Vagina (tissue), 2 donors: ENCODE measurements around the gene ARHGAP26. TPM values are rescaled to one million over a fixed set of nuclear protein-coding genes. Genes with fewer than 3 reads are reported as not detected.

Experiments
- DNase-seq, 2 donors: peaks; one replicate each; pipeline ENCODE4 v3.0.0-alpha.2; 2017; ENCODE audit errors: extremely low spot score in 2 of 2
- H3K27ac ChIP-seq: fragments of 200-600 bp; sonication (generic); one replicate; pipeline ENCODE4 v1.5.1; 2019
- H3K27me3 ChIP-seq: fragments of 200-600 bp; sonication (generic); one replicate; pipeline ENCODE4 v1.5.1; 2019
- H3K36me3 ChIP-seq, 2 donors: fragments of 200-600 bp; sonication (generic); one replicate each; pipeline ENCODE4 v1.5.1; 2017 to 2019
- H3K4me1 ChIP-seq: fragments of 200-600 bp; sonication (generic); one replicate; pipeline ENCODE4 v1.5.1; 2019
- H3K4me3 ChIP-seq, 2 donors: fragments of 200-600 bp; sonication (generic); 1 replicate in 1 of 2; 2 replicates in 1 of 2; pipeline ENCODE4 v1.5.1; 2016 to 2019
- H3K9me3 ChIP-seq: fragments of 200-600 bp; sonication (generic); one replicate; pipeline ENCODE4 v1.5.1; 2019
- CTCF ChIP-seq, 3 experiments: fragments of 450-650 bp in 2 of 3; fragments of 200-600 bp in 1 of 3; sonication (generic) in 1 of 3; IDR thresholded peaks; one replicate each; pipeline ENCODE4 v1.5.1; 2017 to 2019; ENCODE audit warnings: antibody characterized with exemption in 3 of 3, mild to moderate bottlenecking in 2 of 3, moderate library complexity in 2 of 3
- POLR2A ChIP-seq, 2 donors: fragments of 450-650 bp; IDR thresholded peaks; one replicate each; pipeline ENCODE4 v1.6.1; 2017; ENCODE audit warnings: antibody characterized with exemption in 2 of 2, mild to moderate bottlenecking in 2 of 2, moderate library complexity in 2 of 2
- POLR2AphosphoS5 ChIP-seq, 2 donors: sonication (generic); formaldehyde crosslinking; IDR thresholded peaks; one replicate each; pipeline ENCODE4 v1.9.0; 2017; ENCODE audit warnings: antibody characterized with exemption in 2 of 2, mild to moderate bottlenecking in 2 of 2, low read depth in 1 of 2; ENCODE audit not compliant: insufficient read depth in 1 of 2
- intact Hi-C: fragments of 100-400 bp; cut with DNase I; formaldehyde crosslinking; loops from one replicate; pipeline ENCODE4 v1.15.1; 2023
- total RNA-seq: library from RNA; depleted of rRNA; stranded (reverse); fragments of >200 nt; gene quantifications from one replicate; pipeline ENCODE4 v1.2.3, GENCODE V29; 2016

Gene ARHGAP26
- total RNA-seq, 1 donor from 2014 or later: 42.5 TPM

GRCh38 chr5:143205386-143205785 lies 435.2 kb downstream of the ARHGAP26 start:
- DNase-seq: no peak
- no peak overlapping the region for H3K27ac ChIP-seq
- H3K4me3 ChIP-seq: no peak overlapping the region
- H3K27me3 ChIP-seq: no peaks in the 10 kb centered on the region
- no peaks in the 10 kb centered on the region for H3K9me3 ChIP-seq
- intact Hi-C loops: no loop called here
- H3K36me3 ChIP-seq: no peaks in the 10 kb centered on the region
- H3K4me1 ChIP-seq: peaks cover 13% of the 10 kb centered on the region
- TF ChIP-seq CTCF (IDR thresholded peaks at IDR 0.05) (no peak), POLR2AphosphoS5 (IDR thresholded peaks at IDR 0.05; ENCODE audit: insufficient read depth in 1 of 2, low read depth in 1 of 2) (peak in 1 of 2 donors; percentile 27)

GRCh38 chr5:143205883-143206195 lies 435.7 kb downstream of the ARHGAP26 start:
- H3K27ac ChIP-seq: no peak overlapping the region

GRCh38 chr5:143206196-143207053 lies 436.2 kb downstream of the ARHGAP26 start:
- Histone ChIP-seq H3K4me3 (no peak overlapping the region), H3K27ac (no peak overlapping the region), H3K9me3 (no peaks in the 10 kb centered on the region), H3K36me3 (no peaks in the 10 kb centered on the region), H3K27me3 (no peaks in the 10 kb centered on the region), H3K4me1 (peaks cover 13% of the 10 kb centered on the region)
- intact Hi-C loops: no loop called here
- TF ChIP-seq CTCF (IDR thresholded peaks at IDR 0.05): no peak
- no peak for TF ChIP-seq POLR2A (IDR thresholded peaks at IDR 0.05)
- no peak for TF ChIP-seq POLR2AphosphoS5 (IDR thresholded peaks at IDR 0.05; ENCODE audit: insufficient read depth in 1 of 2, low read depth in 1 of 2)
- no peak for DNase-seq

More at GRCh38 chr5:143205883-143206195, 435.7 kb downstream of the ARHGAP26 start:
- Histone ChIP-seq H3K27me3 (no peaks in the 10 kb centered on the region), H3K36me3 (no peaks in the 10 kb centered on the region), H3K4me1 (peaks cover 13% of the 10 kb centered on the region), H3K4me3 (no peak overlapping the region), H3K9me3 (no peaks in the 10 kb centered on the region)
- intact Hi-C loops: no loop called here
- no peak for DNase-seq
- TF ChIP-seq POLR2A (IDR thresholded peaks at IDR 0.05): no peak
- TF ChIP-seq CTCF (IDR thresholded peaks at IDR 0.05): no peak
- TF ChIP-seq POLR2AphosphoS5 (IDR thresholded peaks at IDR 0.05; ENCODE audit: insufficient read depth in 1 of 2, low read depth in 1 of 2): no peak

- H3K27ac ChIP-seq: no peak overlapping the region
These were observed 436.9 kb downstream of the ARHGAP26 start for GRCh38 chr5:143207058-143207457.

More at GRCh38 chr5:143207058-143207457, 436.9 kb downstream of the ARHGAP26 start:
- no peak overlapping the region for H3K4me3 ChIP-seq
- TF ChIP-seq CTCF (IDR thresholded peaks at IDR 0.05): no peak
- no peak for TF ChIP-seq POLR2A (IDR thresholded peaks at IDR 0.05)
- TF ChIP-seq POLR2AphosphoS5 (IDR thresholded peaks at IDR 0.05; ENCODE audit: insufficient read depth in 1 of 2, low read depth in 1 of 2): no peak
- H3K27me3 ChIP-seq: no peaks in the 10 kb centered on the region
- intact Hi-C loops: no loop called here
- peaks cover 13% of the 10 kb centered on the region for H3K4me1 ChIP-seq
- no peaks in the 10 kb centered on the region for H3K36me3 ChIP-seq
- no peak for DNase-seq
- no peaks in the 10 kb centered on the region for H3K9me3 ChIP-seq
